ENCODE data around the gene COL1A1. TPM values are rescaled to one million over a fixed set of nuclear protein-coding genes. Genes with fewer than 3 reads are reported as not detected.

The COL1A1 gene
- polyA plus RNA-seq, 1 donor (not counting 4 experiments of a cell fraction or from before 2014, with no cell fraction given): 0.55 TPM

GRCh38 chr17:50209472-50210239, 8.2 kb upstream of the COL1A1 start:
- no peak for TF ChIP-seq CTCF (optimal IDR thresholded peaks at IDR 0.05 in 1 of 3, IDR thresholded peaks at IDR 0.05 in 1 of 3, conservative IDR thresholded peaks at IDR 0.05 in 1 of 3; ENCODE audit: extremely low read depth in 1 of 3, insufficient read depth in 2 of 3, low read length in 3 of 3)
- no peak for TF ChIP-seq EZH2 (IDR thresholded peaks at IDR 0.05; ENCODE audit: low read length)
- Histone ChIP-seq H3K4me3 (ENCODE audit: control insufficient read depth in 2 of 3, extremely low read depth in 1 of 3, insufficient read depth in 2 of 3, low read depth in 1 of 3, low read length in 3 of 3) (no peak overlapping the region), H4K20me1 (ENCODE audit: control insufficient read depth, extremely low read depth, insufficient read depth, low read length) (no peaks in the 10 kb centered on the region), H3K4me2 (ENCODE audit: control insufficient read depth, extremely low read depth, insufficient read depth, low read depth, low read length) (no peak overlapping the region), H3K9me1 (ENCODE audit: control insufficient read depth, extremely low read depth, insufficient read depth, low read length) (no peaks in the 10 kb centered on the region), H3K9me3 (ENCODE audit: control insufficient read depth, low read depth, low read length) (no peaks in the 10 kb centered on the region), H3K9ac (ENCODE audit: control insufficient read depth, extremely low read depth, insufficient read depth, low read length) (no peak overlapping the region), H3K79me2 (ENCODE audit: control insufficient read depth, insufficient read depth, low read length) (no peaks in the 10 kb centered on the region), H3K27me3 (ENCODE audit: control insufficient read depth, extremely low read depth, insufficient read depth, low read length) (peaks cover 22% of the 10 kb centered on the region), H2AFZ (ENCODE audit: control insufficient read depth, low read length) (no peak overlapping the region), H3K4me1 (ENCODE audit: control insufficient read depth, extremely low read depth, insufficient read depth, low read length) (peaks cover 9% of the 10 kb centered on the region), H3K27ac (ENCODE audit: control insufficient read depth, insufficient read depth, low read length) (no peak overlapping the region), H3K36me3 (ENCODE audit: control insufficient read depth in 2 of 2, extremely low read depth in 1 of 2, insufficient read depth in 2 of 2, low read length in 2 of 2) (no peaks in the 10 kb centered on the region)
- FAIRE-seq (no peak), DNase-seq (ENCODE audit: low read depth, low spot score) (no peak)
- dilution Hi-C loops (cut with MboI; ENCODE audit: extremely low pct_ligation_motif_present, low sequenced_read_pairs): no loop called here

- Histone ChIP-seq H3K9me1 (ENCODE audit: control insufficient read depth, extremely low read depth, insufficient read depth, low read length) (no peaks in the 10 kb centered on the region), H3K79me2 (ENCODE audit: control insufficient read depth, insufficient read depth, low read length) (no peaks in the 10 kb centered on the region), H4K20me1 (ENCODE audit: control insufficient read depth, extremely low read depth, insufficient read depth, low read length) (no peaks in the 10 kb centered on the region), H3K36me3 (ENCODE audit: control insufficient read depth in 2 of 2, extremely low read depth in 1 of 2, insufficient read depth in 2 of 2, low read length in 2 of 2) (no peaks in the 10 kb centered on the region), H3K27ac (ENCODE audit: control insufficient read depth, insufficient read depth, low read length) (no peak overlapping the region), H3K4me3 (ENCODE audit: control insufficient read depth in 2 of 3, extremely low read depth in 1 of 3, insufficient read depth in 2 of 3, low read depth in 1 of 3, low read length in 3 of 3) (no peak overlapping the region), H3K4me2 (ENCODE audit: control insufficient read depth, extremely low read depth, insufficient read depth, low read depth, low read length) (no peak overlapping the region), H3K9ac (ENCODE audit: control insufficient read depth, extremely low read depth, insufficient read depth, low read length) (no peak overlapping the region), H3K9me3 (ENCODE audit: control insufficient read depth, low read depth, low read length) (no peaks in the 10 kb centered on the region), H3K4me1 (ENCODE audit: control insufficient read depth, extremely low read depth, insufficient read depth, low read length) (peaks cover 9% of the 10 kb centered on the region), H2AFZ (ENCODE audit: control insufficient read depth, low read length) (no peak overlapping the region), H3K27me3 (ENCODE audit: control insufficient read depth, extremely low read depth, insufficient read depth, low read length) (peaks cover 26% of the 10 kb centered on the region)
- no peak for TF ChIP-seq EZH2 (IDR thresholded peaks at IDR 0.05; ENCODE audit: low read length)
- no peak for TF ChIP-seq CTCF (optimal IDR thresholded peaks at IDR 0.05 in 1 of 3, IDR thresholded peaks at IDR 0.05 in 1 of 3, conservative IDR thresholded peaks at IDR 0.05 in 1 of 3; ENCODE audit: extremely low read depth in 1 of 3, insufficient read depth in 2 of 3, low read length in 3 of 3)
- DNase-seq (ENCODE audit: low read depth, low spot score): no peak
- dilution Hi-C loops (cut with MboI; ENCODE audit: extremely low pct_ligation_motif_present, low sequenced_read_pairs): no loop called here
- FAIRE-seq: no peak
These were observed 7.7 kb upstream of the COL1A1 start for GRCh38 chr17:50209133-50209471.

All from keratinocyte (primary cell).